Measurements from ENCODE around the gene SLC25A26.

Gene SLC25A26

GRCh38 chr3:66398228-66399025 lies 177.6 kb downstream of the SLC25A26 start:
- no peak overlapping the region for H3K9ac ChIP-seq (ENCODE audit: low read depth, low read length)
- H3K4me1 ChIP-seq (ENCODE audit: insufficient read depth, low read length), result peaks cover 12% of the 10 kb centered on the region; the same call in 1 of the 2 replicates
- no peaks in the 10 kb centered on the region for H3K9me3 ChIP-seq (ENCODE audit: control insufficient read depth, insufficient read depth, low read length)
- peaks cover 27% of the 10 kb centered on the region for H3K36me3 ChIP-seq (ENCODE audit: insufficient read depth, low read length)

- Histone ChIP-seq H3K36me3 (ENCODE audit: insufficient read depth, low read length) (peaks cover 30% of the 10 kb centered on the region), H3K4me1 (ENCODE audit: insufficient read depth, low read length) (peaks cover 12% of the 10 kb centered on the region; the same call in 1 of the 2 replicates), H3K9me3 (ENCODE audit: control insufficient read depth, insufficient read depth, low read length) (no peaks in the 10 kb centered on the region)
Observed at GRCh38 chr3:66399529-66400232, 178.9 kb downstream of the SLC25A26 start.

GRCh38 chr3:66400411-66401156 lies 179.8 kb downstream of the SLC25A26 start:
- Histone ChIP-seq H3K4me1 (ENCODE audit: insufficient read depth, low read length) (peaks cover 12% of the 10 kb centered on the region; the same call in 1 of the 2 replicates), H3K9ac (ENCODE audit: low read depth, low read length) (no peak overlapping the region), H3K36me3 (ENCODE audit: insufficient read depth, low read length) (peaks cover 30% of the 10 kb centered on the region), H3K9me3 (ENCODE audit: control insufficient read depth, insufficient read depth, low read length) (no peaks in the 10 kb centered on the region)

More at GRCh38 chr3:66399529-66400232, 178.9 kb downstream of the SLC25A26 start:
- H3K9ac ChIP-seq (ENCODE audit: low read depth, low read length), result no peak overlapping the region

GRCh38 chr3:66401157-66401550 lies 180.4 kb downstream of the SLC25A26 start:
- Histone ChIP-seq H3K4me1 (ENCODE audit: insufficient read depth, low read length) (peaks cover 12% of the 10 kb centered on the region; the same call in 1 of the 2 replicates), H3K9ac (ENCODE audit: low read depth, low read length) (no peak overlapping the region), H3K9me3 (ENCODE audit: control insufficient read depth, insufficient read depth, low read length) (no peaks in the 10 kb centered on the region), H3K36me3 (ENCODE audit: insufficient read depth, low read length) (peaks cover 26% of the 10 kb centered on the region)

- Histone ChIP-seq H3K9me3 (ENCODE audit: control insufficient read depth, insufficient read depth, low read length) (no peaks in the 10 kb centered on the region), H3K9ac (ENCODE audit: low read depth, low read length) (no peak overlapping the region), H3K4me1 (ENCODE audit: insufficient read depth, low read length) (peaks cover 12% of the 10 kb centered on the region; the same call in 1 of the 2 replicates), H3K36me3 (ENCODE audit: insufficient read depth, low read length) (peaks cover 23% of the 10 kb centered on the region)
Observed at GRCh38 chr3:66401675-66402491, 181.1 kb downstream of the SLC25A26 start.

GRCh38 chr3:66402596-66403290 lies 181.9 kb downstream of the SLC25A26 start:
- Histone ChIP-seq H3K9ac (ENCODE audit: low read depth, low read length) (no peak overlapping the region), H3K4me1 (ENCODE audit: insufficient read depth, low read length) (peaks cover 12% of the 10 kb centered on the region; the same call in 1 of the 2 replicates), H3K36me3 (ENCODE audit: insufficient read depth, low read length) (peaks cover 15% of the 10 kb centered on the region), H3K9me3 (ENCODE audit: control insufficient read depth, insufficient read depth, low read length) (no peaks in the 10 kb centered on the region)

GRCh38 chr3:66403323-66403990 lies 182.7 kb downstream of the SLC25A26 start:
- peaks cover 18% of the 10 kb centered on the region for H3K4me1 ChIP-seq (ENCODE audit: insufficient read depth, low read length)
- no peak overlapping the region for H3K9ac ChIP-seq (ENCODE audit: low read depth, low read length)
- H3K36me3 ChIP-seq (ENCODE audit: insufficient read depth, low read length), result peaks cover 8% of the 10 kb centered on the region; the same call in 1 of the 2 replicates
- no peaks in the 10 kb centered on the region for H3K9me3 ChIP-seq (ENCODE audit: control insufficient read depth, insufficient read depth, low read length)

GRCh38 chr3:66404197-66404596 lies 183.4 kb downstream of the SLC25A26 start:
- no peaks in the 10 kb centered on the region for H3K9me3 ChIP-seq (ENCODE audit: control insufficient read depth, insufficient read depth, low read length)
- no peak overlapping the region for H3K9ac ChIP-seq (ENCODE audit: low read depth, low read length)
- peaks cover 19% of the 10 kb centered on the region for H3K4me1 ChIP-seq (ENCODE audit: insufficient read depth, low read length)
- peaks cover 8% of the 10 kb centered on the region; the same call in 1 of the 2 replicates for H3K36me3 ChIP-seq (ENCODE audit: insufficient read depth, low read length)

GRCh38 chr3:66404903-66405700 lies 184.3 kb downstream of the SLC25A26 start:
- Histone ChIP-seq H3K9ac (ENCODE audit: low read depth, low read length) (no peak overlapping the region), H3K36me3 (ENCODE audit: insufficient read depth, low read length) (peaks cover 8% of the 10 kb centered on the region; the same call in 1 of the 2 replicates), H3K9me3 (ENCODE audit: control insufficient read depth, insufficient read depth, low read length) (no peaks in the 10 kb centered on the region), H3K4me1 (ENCODE audit: insufficient read depth, low read length) (peaks cover 19% of the 10 kb centered on the region)

GRCh38 chr3:66405701-66406091 lies 184.9 kb downstream of the SLC25A26 start:
- Histone ChIP-seq H3K9me3 (ENCODE audit: control insufficient read depth, insufficient read depth, low read length) (no peaks in the 10 kb centered on the region), H3K36me3 (ENCODE audit: insufficient read depth, low read length) (peaks cover 8% of the 10 kb centered on the region; the same call in 1 of the 2 replicates), H3K9ac (ENCODE audit: low read depth, low read length) (no peak overlapping the region), H3K4me1 (ENCODE audit: insufficient read depth, low read length) (peaks cover 19% of the 10 kb centered on the region)

GRCh38 chr3:66406163-66406562 lies 185.4 kb downstream of the SLC25A26 start:
- Histone ChIP-seq H3K4me1 (ENCODE audit: insufficient read depth, low read length) (peaks cover 18% of the 10 kb centered on the region), H3K9ac (ENCODE audit: low read depth, low read length) (no peak overlapping the region), H3K36me3 (ENCODE audit: insufficient read depth, low read length) (peaks cover 9% of the 10 kb centered on the region)

More at GRCh38 chr3:66406163-66406562, 185.4 kb downstream of the SLC25A26 start:
- no peaks in the 10 kb centered on the region for H3K9me3 ChIP-seq (ENCODE audit: control insufficient read depth, insufficient read depth, low read length)
